Stimulated activated naive CD8-positive, alpha-beta T cell treated with anti-CD3 and anti-CD28 coated beads, Interleukin-15, amount 100 ng/mL, for 72 hours (primary cell): ENCODE results near the gene FARP1.
A peak's percentile ranks its signal among the peaks of the same experiment; 100 is the strongest.

Experiments
- ATAC-seq: fragments of 150-1000 bp; cut with Tn5 transposase; 2 replicates; pipeline ENCODE4 v1.10.0; 2021; ENCODE audit warnings: mild to moderate bottlenecking, moderate library complexity
- DNase-seq, 2 donors: peaks; one replicate each; pipeline ENCODE4 v3.0.0; 2021 to 2022
- H3K27ac Mint-ChIP-seq, 2 donors: one replicate each; pipeline ENCODE4 v1.8.0; 2022; ENCODE audit warnings: mild to moderate bottlenecking in 2 of 2, mixed read lengths in 2 of 2, moderate library complexity in 2 of 2
- H3K27me3 Mint-ChIP-seq: one replicate; pipeline ENCODE4 v1.8.0; 2022; ENCODE audit warnings: mixed read lengths
- H3K4me1 Mint-ChIP-seq: one replicate; pipeline ENCODE4 v1.8.0; 2022; ENCODE audit warnings: mild to moderate bottlenecking, mixed read lengths
- H3K4me3 Mint-ChIP-seq, 2 donors: one replicate each; pipeline ENCODE4 v1.8.0; 2022; ENCODE audit warnings: mild to moderate bottlenecking in 2 of 2, mixed read lengths in 2 of 2, moderate library complexity in 1 of 2
- H3K9me3 Mint-ChIP-seq, 2 donors: one replicate each; pipeline ENCODE4 v1.8.0; 2022; ENCODE audit warnings: mixed read lengths in 2 of 2

Gene FARP1

GRCh38 chr13:98420554-98421175 is 277.8 kb downstream of the FARP1 start:
- Mint-ChIP-seq H3K27ac (no peak overlapping the region), H3K27me3 (no peaks in the 10 kb centered on the region), H3K4me1 (no peaks in the 10 kb centered on the region), H3K9me3 (peaks cover 5 to 8% of the 10 kb centered on the region in 2 donors), H3K4me3 (no peak overlapping the region)
- no peak for ATAC-seq
- no peak for DNase-seq

- no peak overlapping the region for H3K27ac Mint-ChIP-seq
- ATAC-seq (no peak), DNase-seq (no peak)
- no peaks in the 10 kb centered on the region for H3K4me1 Mint-ChIP-seq
- peaks cover 2 to 3% of the 10 kb centered on the region in 2 donors for H3K9me3 Mint-ChIP-seq
- no peaks in the 10 kb centered on the region for H3K27me3 Mint-ChIP-seq
- H3K4me3 Mint-ChIP-seq: no peak overlapping the region
Measured at GRCh38 chr13:98422046-98422445, 279.2 kb downstream of the FARP1 start.

- no peak for ATAC-seq
- Mint-ChIP-seq H3K4me3 (no peak overlapping the region), H3K9me3 (no peaks in the 10 kb centered on the region), H3K27me3 (no peaks in the 10 kb centered on the region), H3K27ac (no peak overlapping the region), H3K4me1 (no peaks in the 10 kb centered on the region)
- no peak for DNase-seq
Measured at GRCh38 chr13:98423417-98423816, 280.5 kb downstream of the FARP1 start.

- no peaks in the 10 kb centered on the region for H3K4me1 Mint-ChIP-seq
- H3K27me3 Mint-ChIP-seq: peaks cover 15% of the 10 kb centered on the region
- no peak for ATAC-seq
Measured at GRCh38 chr13:98427331-98427995, 284.6 kb downstream of the FARP1 start.

GRCh38 chr13:98428256-98428966 is 285.5 kb downstream of the FARP1 start:
- Mint-ChIP-seq H3K27ac (no peak overlapping the region), H3K27me3 (peaks cover 15% of the 10 kb centered on the region), H3K9me3 (no peaks in the 10 kb centered on the region), H3K4me1 (no peaks in the 10 kb centered on the region), H3K4me3 (no peak overlapping the region)
- DNase-seq (no peak), ATAC-seq (no peak)

More at GRCh38 chr13:98427331-98427995, 284.6 kb downstream of the FARP1 start:
- H3K9me3 Mint-ChIP-seq: no peaks in the 10 kb centered on the region
- DNase-seq: no peak
- no peak overlapping the region for H3K4me3 Mint-ChIP-seq
- no peak overlapping the region for H3K27ac Mint-ChIP-seq

GRCh38 chr13:98429081-98429480 is 286.2 kb downstream of the FARP1 start:
- H3K4me3 Mint-ChIP-seq: no peak overlapping the region
- ATAC-seq: no peak
- H3K27ac Mint-ChIP-seq: no peak overlapping the region
- peaks cover 15% of the 10 kb centered on the region for H3K27me3 Mint-ChIP-seq
- DNase-seq: no peak
- H3K9me3 Mint-ChIP-seq: no peaks in the 10 kb centered on the region
- H3K4me1 Mint-ChIP-seq: no peaks in the 10 kb centered on the region

- Mint-ChIP-seq H3K4me3 (no peak overlapping the region), H3K9me3 (no peaks in the 10 kb centered on the region), H3K27me3 (peaks cover 15% of the 10 kb centered on the region), H3K4me1 (no peaks in the 10 kb centered on the region), H3K27ac (no peak overlapping the region)
- DNase-seq: no peak
- ATAC-seq: no peak
Measured at GRCh38 chr13:98429531-98429930, 286.6 kb downstream of the FARP1 start.

GRCh38 chr13:98429977-98430736 is 287.3 kb downstream of the FARP1 start:
- no peak for DNase-seq

GRCh38 chr13:98432638-98433037 is 289.7 kb downstream of the FARP1 start:
- Mint-ChIP-seq H3K9me3 (no peaks in the 10 kb centered on the region), H3K4me1 (no peaks in the 10 kb centered on the region), H3K27ac (peak overlapping the region in 1 of 2 donors; percentile 68), H3K4me3 (no peak overlapping the region), H3K27me3 (peaks cover 15% of the 10 kb centered on the region)
- no peak for ATAC-seq
- no peak for DNase-seq

More at GRCh38 chr13:98429977-98430736, 287.3 kb downstream of the FARP1 start:
- no peaks in the 10 kb centered on the region for H3K9me3 Mint-ChIP-seq
- H3K27ac Mint-ChIP-seq: peak overlapping the region in 1 of 2 donors; percentile 85
- H3K4me3 Mint-ChIP-seq: no peak overlapping the region
- peaks cover 15% of the 10 kb centered on the region for H3K27me3 Mint-ChIP-seq
- H3K4me1 Mint-ChIP-seq: no peaks in the 10 kb centered on the region
- ATAC-seq: no peak

GRCh38 chr13:98433654-98434053 is 290.8 kb downstream of the FARP1 start:
- ATAC-seq: no peak
- no peaks in the 10 kb centered on the region for H3K9me3 Mint-ChIP-seq
- no peak for DNase-seq
- no peak overlapping the region for H3K4me3 Mint-ChIP-seq
- no peaks in the 10 kb centered on the region for H3K4me1 Mint-ChIP-seq
- H3K27me3 Mint-ChIP-seq: peaks cover 15% of the 10 kb centered on the region
- peak overlapping the region in 1 of 2 donors; percentile 69 for H3K27ac Mint-ChIP-seq

- Mint-ChIP-seq H3K4me1 (no peaks in the 10 kb centered on the region), H3K27me3 (peaks cover 13% of the 10 kb centered on the region)
Measured at GRCh38 chr13:98434060-98434459, 291.2 kb downstream of the FARP1 start.

GRCh38 chr13:98435376-98435775 is 292.5 kb downstream of the FARP1 start:
- Mint-ChIP-seq H3K27ac (no peak overlapping the region), H3K4me3 (no peak overlapping the region), H3K27me3 (peaks cover 8% of the 10 kb centered on the region), H3K9me3 (no peaks in the 10 kb centered on the region), H3K4me1 (no peaks in the 10 kb centered on the region)
- ATAC-seq (no peak), DNase-seq (no peak)

More at GRCh38 chr13:98434060-98434459, 291.2 kb downstream of the FARP1 start:
- H3K27ac Mint-ChIP-seq: peak overlapping the region in 1 of 2 donors; percentile 69
- no peaks in the 10 kb centered on the region for H3K9me3 Mint-ChIP-seq
- no peak for ATAC-seq
- H3K4me3 Mint-ChIP-seq: no peak overlapping the region
- no peak for DNase-seq

- Mint-ChIP-seq H3K9me3 (no peaks in the 10 kb centered on the region), H3K27ac (no peak overlapping the region), H3K4me3 (no peak overlapping the region)
Measured at GRCh38 chr13:98436233-98436910, 293.5 kb downstream of the FARP1 start.

GRCh38 chr13:98438246-98439125 is 295.6 kb downstream of the FARP1 start:
- DNase-seq: no peak
- no peak overlapping the region for H3K27ac Mint-ChIP-seq
- no peak for ATAC-seq
- no peaks in the 10 kb centered on the region for H3K9me3 Mint-ChIP-seq
- H3K4me1 Mint-ChIP-seq: peaks cover 15% of the 10 kb centered on the region
- H3K4me3 Mint-ChIP-seq: no peak overlapping the region
- no peaks in the 10 kb centered on the region for H3K27me3 Mint-ChIP-seq

More at GRCh38 chr13:98436233-98436910, 293.5 kb downstream of the FARP1 start:
- ATAC-seq (no peak), DNase-seq (no peak)
- peaks cover 3% of the 10 kb centered on the region for H3K4me1 Mint-ChIP-seq
- H3K27me3 Mint-ChIP-seq: peaks cover 7% of the 10 kb centered on the region
